ENCODE measurements around the gene CDC25C. TPM values are rescaled to one million over a fixed set of nuclear protein-coding genes. Genes with fewer than 3 reads are reported as not detected.

CDC25C gene
- polyA plus RNA-seq (ENCODE audit: insufficient read length) = 2.4 TPM

DNA sequence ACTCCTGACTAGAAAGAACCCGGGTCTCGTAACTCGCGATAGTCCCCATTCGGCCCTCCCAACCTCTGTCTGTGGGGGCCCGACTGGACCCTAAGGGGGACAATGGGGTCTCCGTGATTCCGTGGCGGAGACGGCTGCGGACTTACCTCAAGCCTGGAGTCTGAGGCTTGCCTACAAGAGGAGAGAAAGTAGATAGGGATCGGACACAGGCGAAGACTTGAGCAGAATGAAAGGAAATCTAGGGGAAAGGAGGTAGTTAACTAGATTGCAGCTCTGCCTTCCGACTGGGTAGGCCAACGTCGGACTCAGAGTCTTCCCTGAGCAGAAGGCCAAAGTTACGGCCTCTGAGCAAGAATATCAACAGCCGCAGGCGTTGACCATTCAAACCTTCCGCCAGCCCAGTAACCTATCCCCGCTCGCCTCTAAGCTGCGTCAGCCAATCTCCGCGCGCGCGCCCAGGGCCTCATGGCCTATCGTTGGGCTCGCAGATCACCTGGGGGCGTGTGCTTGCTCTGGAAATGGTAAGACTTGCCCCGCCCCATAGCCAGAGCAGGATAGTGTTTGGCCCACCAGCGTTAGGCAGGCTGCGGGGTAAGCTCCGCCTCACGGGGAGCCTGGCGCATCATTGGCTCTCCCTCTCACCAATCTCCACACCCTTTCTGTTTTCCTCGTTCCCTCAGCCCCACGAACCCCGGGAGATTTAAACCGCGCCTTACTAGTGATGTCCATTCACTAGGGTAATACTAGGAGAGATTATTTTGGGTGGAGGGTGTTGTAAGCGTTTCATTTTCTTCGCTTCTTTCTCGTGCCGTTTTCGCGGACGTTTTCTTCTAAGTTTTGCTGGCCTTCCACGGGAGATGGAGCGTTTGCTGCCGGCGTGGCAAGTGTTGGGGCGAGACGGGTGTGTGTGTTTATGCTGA lies at the start of gene CDC25C:
TSS of gene CDC25C (minus strand) at position 356 of the 920 bp plus-strand sequence. CDS start 624 bp downstream, outside the sequence.
- peak; percentile 98 for DNase-seq

DNA sequence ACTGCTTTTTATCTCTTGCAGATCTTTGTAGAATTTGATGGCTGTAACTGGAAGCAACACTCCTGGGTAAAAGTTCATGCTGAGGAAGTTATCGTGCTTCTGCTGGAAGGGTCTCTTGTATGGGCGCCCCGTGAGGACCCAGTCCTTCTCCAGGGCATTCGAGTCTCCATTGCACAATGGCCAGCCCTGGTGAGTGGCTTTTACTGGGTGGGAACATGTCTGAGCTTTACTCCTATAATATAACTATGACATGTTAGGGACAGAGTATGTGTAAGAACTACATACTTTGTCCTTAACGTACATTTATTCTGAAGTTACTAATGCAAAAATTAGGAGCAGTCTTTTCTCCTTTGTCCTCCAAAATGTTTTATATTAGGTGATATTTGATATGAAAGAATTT lies 41.0 kb upstream of the CDC25C start:
- no peak for DNase-seq

DNA sequence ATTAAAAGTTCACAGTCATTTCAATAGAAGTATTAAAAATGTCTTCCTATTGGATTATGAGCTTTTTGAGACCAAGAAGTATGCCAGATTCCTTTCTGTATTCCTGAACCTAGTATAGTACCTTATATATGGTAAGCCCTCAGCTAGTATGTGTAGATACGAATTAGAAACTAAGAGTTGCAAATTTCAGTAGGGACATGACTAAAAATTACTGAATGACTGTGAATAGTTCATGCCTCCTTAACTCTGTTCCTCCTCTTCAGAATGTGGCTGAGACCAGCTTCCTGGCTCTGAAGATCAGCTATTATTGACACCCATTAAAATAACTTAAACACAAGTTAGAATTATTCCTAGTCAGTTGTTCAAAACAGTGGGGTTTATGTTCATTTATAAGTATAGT lies 40.6 kb upstream of the CDC25C start:
- DNase-seq = no peak

DNA sequence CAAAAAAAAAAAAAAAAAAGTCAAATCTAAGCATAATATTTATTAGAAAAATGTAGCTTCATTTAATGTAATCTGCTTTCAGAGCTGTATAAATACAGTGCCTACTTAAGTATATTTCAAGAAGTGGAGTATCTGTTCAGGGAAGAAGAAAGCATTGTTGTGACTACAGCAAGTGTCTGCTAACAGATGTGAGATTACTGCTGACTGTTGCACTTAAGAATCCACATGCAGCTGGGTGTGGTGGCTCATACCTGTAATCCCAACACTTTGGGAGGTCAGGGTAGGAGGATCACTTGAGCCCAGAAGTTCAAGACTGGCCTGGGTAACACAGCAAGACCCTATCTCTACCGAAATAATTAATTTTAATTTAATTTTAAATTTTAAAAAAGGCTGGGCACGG lies 39.9 kb upstream of the CDC25C start:
- DNase-seq = no peak

DNA sequence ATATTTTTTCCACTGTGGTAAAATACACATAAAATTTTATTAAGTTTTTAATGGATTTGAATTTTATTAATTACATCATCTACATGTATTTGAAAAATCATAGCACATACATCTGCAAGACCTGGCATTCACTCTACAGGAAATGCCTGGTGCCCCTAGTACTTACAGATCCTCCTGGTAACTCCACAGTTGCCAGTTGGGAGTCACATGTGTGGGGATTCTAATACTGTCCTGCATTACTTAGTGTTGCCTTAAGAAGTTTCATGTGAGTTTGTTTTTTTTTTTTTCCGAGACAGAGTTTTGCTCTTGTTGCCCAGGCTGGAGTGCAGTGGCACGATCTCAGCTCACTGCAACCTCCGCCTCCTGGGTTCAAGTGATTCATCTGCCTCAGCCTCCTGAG lies 38.9 kb upstream of the CDC25C start:
- DNase-seq = no peak

DNA sequence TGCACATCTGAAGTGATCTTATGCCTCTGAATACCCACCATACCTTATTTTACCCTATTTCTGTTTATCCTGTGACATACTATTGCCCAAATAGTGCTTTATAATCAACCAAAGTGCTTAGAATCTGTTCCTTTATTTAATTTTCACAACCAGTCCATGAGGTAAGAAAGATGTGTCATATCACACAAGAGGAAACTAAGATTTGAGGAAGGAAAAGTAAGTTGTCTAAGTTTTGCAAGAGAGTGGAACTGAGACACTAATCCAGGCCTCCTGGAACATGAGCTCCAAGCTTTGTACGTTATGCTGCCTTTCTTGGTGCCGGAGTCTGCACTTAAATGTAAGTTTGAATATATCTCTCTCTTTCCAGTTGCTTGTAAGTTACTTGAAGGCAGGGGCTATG lies 38.1 kb upstream of the CDC25C start:
- DNase-seq = no peak

DNA sequence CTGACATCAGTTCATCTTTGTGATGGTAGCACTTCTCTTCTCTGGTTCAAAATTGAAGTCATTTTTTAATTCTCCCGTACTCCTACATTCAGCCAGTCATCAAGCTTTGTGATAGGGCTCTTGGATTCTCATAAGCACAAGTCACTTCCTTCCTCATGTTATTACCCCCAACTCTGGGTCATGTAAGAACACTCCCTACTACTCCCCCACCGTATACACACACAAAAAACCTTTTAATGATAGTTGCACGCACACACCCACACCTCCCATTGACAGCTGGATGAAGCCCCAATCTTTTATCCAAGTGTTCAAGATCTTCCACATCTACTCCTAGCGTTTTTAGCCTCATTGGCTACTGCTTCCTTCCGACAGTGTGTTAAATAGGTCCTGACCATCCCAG lies 37.7 kb upstream of the CDC25C start:
- no peak for DNase-seq

DNA sequence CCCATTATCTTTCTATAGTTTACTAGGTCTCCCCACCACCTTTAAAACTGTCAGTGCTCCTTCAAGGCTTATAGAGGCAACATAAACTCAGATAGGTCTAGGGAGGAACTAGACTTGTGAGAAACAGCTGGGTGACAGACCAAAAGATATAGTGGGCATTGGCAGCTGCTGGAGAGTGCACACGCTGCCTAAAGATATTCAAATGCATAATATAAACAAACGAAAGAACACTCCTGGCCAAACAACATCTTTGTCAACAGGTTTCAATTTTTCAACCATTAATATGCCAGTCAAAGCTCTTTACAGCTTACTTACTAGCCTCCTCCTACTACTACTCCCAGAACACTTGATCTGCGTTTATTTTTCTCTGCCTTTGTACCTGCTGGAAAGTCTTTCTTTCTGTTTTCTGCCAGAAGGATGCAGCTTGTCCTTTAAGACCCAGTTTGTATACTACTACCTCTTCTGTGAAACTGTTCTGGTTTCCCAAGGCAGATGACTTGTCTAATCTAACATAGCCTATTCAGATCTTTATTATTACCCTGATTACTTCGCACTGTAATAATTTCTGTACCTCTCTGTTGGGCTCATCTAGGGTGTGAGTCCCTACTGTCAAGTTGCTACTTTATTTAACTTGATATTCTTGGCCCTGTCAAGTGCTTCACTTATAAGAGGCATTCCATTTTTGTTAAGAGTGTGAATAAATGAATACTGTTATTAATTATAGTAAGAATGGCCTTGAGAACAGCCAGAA lies 35.2 kb upstream of the CDC25C start:
- DNase-seq = no peak

DNA sequence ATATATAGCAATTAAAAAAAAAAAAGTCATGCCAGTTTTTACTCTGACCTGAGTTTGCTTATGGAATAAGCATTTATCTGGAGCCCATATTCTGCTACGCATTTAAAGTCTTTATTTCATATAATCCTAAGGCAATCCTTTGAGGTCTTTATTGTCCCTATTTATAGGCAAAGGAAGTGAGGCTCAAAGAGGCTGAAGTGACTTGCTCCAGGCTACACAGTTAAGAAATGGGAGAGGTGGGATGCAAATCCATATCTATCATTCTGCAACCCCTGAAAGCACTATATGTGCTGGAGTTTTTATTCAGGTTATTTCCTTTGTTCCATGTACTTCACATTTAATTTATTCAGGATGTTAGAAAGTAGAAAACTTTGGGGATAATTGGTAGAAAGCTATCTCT lies 33.0 kb upstream of the CDC25C start:
- no peak for DNase-seq

DNA sequence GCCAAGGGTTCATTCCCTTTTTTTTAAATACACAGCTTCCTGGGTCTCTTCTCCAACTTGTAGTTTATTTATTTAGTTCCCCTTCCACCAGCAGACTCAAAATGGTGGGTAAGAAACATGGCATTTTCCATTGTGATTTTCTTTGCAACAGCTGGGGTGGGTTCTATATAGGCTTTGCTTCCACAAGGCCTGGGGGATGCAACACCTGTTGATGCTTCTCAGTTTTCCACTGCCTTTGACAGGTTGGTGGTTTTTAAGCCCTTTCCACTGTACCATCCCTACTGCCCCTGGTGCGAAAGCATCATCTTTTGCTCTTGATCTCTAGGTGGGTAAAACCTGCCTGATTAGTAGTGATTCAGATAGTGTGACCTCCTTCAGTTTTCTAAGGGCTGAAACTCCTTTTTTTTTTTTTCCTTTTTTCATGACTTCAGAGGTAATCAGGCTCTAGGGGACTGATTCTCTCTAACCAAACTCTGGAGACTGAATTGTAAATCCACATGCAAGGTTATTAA lies 29.4 kb upstream of the CDC25C start:
- DNase-seq = no peak

DNA sequence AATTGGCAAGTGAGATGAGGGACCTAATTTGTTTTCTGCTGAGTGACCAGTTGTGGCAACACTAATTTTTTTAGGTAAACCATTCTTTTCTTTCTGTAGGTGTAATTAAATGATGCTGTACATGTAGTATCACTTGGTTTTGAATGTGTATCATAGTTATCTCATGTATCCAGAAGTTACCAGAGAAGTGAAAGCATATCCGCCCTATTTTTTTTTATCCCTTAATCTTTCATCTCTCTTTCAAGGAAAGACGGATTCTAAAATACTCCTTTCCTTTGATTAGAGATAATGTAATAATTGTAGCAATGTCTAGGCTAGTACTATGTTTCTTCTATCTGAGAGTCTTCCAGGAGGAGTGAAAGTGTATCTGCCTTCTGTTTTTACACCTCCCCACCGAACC lies 28.0 kb upstream of the CDC25C start:
- no peak for DNase-seq

DNA sequence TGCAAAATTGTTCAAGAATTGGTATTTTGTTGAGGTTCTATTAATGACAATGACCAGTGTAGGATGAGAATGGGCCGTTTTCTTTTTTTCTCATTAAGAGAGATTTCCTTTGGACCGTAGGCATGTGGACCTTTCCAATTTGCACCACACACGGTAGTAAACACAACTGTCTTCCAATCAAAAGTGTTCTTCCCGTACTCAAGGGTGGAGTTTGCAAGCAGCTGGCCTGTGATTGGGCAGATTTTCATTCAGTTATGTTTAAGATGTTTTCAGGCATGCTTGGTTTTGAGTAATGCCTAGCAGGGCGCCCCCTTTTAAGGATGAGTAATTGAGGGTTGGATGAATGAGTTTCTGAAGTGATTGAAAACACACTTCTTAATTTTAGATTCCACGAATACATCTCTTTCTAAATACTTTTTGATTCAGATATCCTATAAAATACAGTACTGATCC lies 23.3 kb upstream of the CDC25C start:
- DNase-seq = peak; percentile 30

DNA sequence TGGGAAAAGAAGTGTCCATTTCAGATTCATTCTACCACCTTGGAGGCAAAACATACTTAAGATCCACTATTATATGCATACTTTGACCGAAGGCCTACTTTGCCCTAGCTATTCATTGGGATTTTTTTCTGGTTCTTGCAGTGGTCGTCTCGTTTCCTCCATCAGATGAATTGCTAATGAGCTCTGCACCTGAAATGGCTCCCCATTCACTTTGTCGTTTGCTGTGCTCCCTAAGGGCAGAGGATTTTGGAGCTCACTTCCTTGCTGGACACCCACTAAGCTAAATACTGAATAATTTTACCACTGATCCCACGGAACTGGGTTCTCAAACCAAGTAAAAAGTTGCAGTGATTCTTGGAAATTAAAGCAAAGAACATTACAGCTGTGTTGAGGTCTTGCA lies 22.8 kb upstream of the CDC25C start:
- no peak for DNase-seq

DNA sequence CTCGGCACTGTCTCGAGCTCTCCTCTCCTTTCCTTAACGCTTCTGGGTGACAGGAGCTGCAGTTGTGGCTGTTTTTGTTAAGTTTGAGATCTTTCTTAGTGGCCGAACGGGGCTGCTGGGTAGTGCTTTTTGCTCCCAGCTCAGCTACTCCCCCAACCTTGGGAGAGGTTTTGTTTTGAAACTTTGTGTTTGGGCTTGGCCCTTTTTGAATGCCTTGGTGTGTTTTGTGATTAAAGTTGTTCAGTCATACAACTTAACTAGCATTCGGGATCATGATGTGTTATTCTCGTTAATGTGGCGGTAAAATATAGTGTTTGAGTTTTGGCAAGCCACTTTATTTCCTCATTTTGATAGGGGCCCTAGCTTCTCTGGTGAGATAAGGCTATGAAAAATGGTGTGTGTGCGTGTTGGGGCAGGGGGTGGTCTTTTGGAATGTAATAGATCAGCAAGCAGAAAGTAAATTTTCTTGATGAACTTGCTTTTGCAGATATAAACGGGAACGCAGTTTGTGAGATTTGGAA lies 22.0 kb upstream of the CDC25C start:
- peak; percentile 67 for DNase-seq

DNA sequence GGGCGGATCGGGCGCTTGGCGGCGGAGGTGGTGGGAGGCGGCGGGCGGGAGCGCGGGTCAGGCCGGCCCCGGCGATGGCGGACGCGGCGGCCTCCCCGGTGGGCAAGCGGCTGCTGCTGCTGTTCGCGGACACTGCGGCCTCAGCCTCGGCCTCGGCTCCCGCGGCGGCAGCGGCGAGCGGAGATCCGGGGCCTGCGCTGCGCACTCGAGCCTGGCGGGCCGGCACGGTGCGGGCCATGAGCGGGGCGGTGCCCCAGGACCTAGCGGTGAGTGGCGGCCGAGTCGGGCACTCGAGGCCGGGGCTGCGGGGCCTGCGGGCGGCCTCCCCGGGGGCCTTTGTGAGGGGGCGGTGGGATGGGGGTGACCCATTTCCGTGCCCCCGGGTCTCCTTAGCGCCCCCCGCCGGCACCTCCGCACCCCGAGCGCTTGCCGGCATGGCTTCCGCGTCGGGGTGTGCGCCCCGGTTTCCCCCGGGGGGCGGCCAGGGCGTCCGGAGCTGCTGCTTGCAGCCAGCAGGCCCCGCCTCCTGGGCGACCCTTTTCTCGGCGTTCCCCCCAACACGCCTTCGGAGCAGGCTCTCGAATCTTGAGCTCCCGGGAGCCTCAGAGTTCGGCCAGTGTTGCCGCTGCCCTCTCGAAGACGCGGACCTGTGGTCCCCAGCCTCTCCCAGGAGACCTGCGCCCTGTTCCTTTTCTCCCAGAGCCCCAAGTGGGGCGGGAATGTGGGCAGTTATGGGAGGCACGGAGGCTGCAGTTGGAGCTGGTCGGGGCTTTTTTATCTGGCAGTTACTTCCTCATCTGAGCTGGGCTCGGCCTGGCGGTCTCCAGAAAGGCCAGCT lies 21.3 kb upstream of the CDC25C start:
- peak; percentile 76 for DNase-seq

DNA sequence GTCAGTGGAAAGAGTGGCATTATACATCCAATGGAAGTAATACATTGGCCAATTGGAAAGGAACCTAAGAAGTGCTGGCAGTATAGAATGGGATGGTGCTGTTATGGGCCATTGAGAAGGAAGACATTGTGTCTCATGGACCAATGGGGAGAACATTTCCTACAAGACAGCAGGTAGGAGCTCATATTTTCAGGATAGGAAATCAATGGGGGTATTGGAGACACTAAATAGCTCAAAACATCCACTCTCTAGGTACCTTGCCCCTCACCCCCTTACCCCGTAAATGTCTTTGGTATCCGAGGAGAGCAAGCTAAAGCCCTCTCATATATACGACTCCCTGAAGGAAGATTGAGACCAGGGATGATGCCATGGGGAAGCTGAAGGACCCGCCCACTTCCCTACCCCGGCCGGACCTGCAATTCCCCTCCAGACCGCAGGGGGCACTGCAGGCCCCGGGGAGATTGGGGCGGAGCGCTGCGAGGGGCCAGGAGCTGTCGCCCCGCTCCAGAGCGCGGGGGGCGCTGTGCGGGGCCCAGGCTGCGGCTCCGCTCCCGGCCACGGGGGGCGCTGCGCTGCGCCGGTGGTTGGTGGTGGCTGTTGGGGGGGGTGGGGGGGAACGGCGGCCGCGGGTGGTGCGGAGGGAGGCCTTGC lies 20.6 kb upstream of the CDC25C start, which contains the start of gene KDM3B:
TSS of gene KDM3B (plus strand) at position 615 of the 651 bp plus-strand sequence. CDS start 111 bp downstream, outside the sequence.
- DNase-seq = peak; percentile 91

DNA sequence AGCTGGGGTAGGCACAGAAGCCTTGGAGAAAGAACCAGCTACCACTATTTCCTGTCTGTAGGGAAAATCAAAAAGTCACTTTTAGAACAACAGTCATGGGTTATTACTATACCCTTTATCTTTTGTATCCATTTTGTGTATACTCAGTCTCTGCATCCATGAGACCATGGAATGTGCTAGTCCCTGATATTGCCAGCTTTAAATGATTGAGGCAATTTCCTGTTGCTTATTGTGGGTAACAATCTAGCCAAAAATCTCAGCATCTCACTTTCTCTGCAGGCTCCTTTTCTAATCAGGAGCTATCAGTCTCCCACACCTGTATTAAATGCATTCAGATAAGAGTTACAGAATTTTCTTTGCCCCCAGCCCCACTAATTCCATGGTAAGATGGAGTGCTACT lies 19.9 kb upstream of the CDC25C start:
- no peak for DNase-seq

DNA sequence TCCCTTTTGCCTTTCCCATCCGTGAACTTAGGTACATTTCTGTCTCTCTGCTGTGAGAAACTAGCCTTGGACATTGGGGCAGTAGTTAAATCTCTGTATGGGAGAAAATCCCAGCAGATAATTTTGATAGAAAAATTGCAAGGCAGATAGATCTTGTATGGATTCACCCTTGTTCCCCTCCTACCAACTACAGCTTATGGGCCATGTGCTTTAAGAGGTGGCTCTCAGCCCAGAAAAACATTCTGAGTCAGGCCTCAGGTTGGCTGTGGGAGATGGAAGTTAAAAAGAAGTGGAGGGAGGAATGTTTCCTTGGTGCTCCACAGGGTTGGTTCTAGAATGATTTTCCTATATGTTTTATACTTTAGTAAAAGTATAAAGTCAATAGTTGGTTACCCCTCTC lies 19.5 kb upstream of the CDC25C start:
- DNase-seq = no peak

DNA sequence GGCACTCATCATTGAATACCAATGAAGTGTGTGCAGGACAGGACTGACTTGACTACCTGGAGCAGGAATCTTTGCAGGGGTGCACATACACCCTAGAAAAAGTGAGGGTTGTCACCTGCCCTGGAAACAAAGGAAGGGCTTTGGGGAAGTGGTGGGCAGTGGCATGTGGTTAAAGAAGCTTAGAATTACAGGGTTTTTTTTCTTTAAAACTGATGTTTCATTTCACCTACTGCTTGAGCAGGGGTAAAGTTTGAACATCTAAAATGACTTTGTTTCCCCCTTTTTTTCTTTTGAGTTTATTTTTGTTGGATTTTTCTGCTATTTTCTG lies 18.9 kb upstream of the CDC25C start:
- no peak for DNase-seq

DNA sequence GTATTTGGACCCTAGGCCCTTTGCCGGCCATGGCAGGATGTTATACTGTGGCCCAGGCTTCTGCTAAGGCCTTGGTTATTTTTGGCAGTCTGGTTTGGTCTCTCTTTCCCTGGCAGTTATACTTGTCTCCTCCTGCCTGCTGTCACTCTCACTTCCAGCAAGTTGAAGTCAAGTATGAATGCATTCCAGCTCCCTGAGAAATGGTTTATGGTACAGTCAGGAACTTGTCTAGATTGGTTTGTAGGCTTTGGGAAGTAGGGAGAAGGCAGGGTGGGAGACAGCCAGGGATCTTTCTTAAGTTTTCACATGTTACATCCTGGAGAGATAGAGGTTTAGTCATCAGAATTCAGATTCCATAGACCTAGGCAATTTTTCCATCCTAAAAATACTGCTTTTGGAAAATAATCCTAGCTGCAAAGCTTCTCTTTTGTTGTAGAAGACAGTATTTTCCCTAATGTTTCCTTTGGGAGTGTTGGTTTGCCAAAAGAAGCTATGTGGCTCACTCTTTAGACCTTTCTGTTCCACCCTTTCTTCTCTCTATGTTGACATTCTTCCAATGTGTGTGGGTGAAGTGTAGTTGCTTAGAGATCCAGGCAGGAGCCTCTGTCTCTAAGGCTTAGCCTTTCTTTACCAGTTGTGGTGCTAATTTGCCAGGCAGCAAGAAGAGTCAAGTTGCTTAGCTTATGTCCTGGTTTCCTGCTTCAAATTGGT lies 18.4 kb upstream of the CDC25C start:
- no peak for DNase-seq

DNA sequence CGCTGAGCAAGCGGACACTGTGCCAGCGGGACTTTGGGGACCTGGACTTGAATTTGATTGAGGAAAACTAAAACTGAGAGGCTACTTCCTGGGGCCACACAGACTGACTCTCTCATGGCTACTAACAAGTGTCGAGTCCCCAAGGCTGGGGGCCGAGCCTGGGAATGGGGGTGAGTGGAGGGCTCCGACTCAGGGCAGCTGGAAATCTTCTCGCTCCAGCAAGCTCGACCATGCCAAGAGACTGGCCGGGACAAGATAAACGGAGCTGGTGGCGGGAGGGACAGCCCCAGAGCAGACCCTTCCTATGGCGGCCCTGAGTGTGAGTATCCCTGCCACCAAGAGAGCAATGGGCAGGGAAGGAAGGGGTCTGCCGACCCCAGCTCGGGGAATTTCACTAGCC lies 15.3 kb upstream of the CDC25C start:
- DNase-seq = no peak
